GM15510 (cell line): Measurements from ENCODE around the gene PRLHR.

Source experiments
- POLR2A ChIP-seq: IDR thresholded peaks from 3 replicates; pipeline ENCODE4 v1.6.1; 2011; ENCODE audit warnings: borderline replicate concordance; ENCODE audit not compliant: insufficient read length; ENCODE audit errors: extremely low read depth

Gene PRLHR

DNA sequence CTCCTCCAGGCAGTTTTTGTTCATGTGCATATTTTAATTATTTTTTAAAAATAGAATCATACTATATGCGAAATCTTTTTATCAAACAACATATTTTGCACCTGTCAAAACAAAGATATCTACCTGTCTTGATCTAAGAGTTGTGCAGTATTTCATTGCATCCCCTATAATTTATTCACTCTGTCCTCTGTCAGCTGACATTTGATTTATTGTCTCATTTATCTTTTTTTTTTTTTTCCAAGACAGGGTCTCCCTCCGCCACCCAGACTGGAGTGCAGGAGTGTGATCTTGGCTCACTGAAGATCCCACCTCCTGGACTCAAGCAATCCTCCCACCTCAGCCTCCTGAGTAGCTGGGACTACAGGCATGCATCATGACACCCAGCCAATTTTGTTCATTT, 49.0 kb downstream of the PRLHR start:
- TF ChIP-seq POLR2A: no peak

DNA sequence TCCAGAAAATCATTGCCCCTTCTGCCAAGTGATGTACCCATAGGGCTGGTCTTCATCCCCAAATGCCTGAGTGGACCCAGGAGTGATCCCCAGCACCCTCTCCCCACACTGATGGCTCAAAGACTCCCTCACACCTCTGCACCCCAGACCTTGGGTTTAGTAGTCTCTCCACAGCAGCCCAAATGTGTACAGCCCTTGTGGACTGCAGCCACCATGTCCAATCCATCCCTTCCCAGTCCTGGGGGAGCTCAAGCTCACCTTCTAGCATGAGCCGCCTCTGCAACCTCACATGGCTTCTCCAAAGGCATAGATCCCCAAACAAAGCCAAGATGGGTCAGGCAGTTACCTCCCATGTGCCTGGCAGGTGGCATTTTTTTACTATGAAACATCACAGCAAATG, 50.1 kb downstream of the PRLHR start:
- TF ChIP-seq POLR2A: no peak

DNA sequence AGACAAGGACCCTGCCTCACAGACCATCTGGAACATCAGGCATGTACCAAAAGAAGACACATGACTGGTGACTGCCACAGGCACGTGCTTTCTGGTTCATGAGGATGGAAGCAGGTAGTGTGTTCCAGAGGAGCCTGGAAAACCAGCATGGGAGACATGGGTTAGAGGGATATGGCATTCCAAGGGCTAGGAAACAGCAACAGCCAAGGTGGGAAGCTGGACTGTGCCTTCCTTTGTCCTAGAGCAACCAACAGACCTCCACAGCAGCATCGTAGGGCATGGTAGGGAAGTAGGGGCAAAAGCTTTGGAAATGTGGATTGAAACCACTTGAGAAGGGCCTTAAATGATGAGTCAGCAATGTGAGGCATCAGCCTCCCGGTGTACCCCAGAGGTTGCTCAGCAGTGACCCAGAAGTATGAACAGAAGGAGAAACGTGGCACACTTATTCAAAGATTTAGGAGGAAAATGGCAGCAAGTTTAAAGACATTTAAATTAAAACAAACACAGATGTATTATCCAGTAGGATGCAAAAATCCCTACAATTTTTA, 51.0 kb downstream of the PRLHR start:
- no peak for TF ChIP-seq POLR2A

DNA sequence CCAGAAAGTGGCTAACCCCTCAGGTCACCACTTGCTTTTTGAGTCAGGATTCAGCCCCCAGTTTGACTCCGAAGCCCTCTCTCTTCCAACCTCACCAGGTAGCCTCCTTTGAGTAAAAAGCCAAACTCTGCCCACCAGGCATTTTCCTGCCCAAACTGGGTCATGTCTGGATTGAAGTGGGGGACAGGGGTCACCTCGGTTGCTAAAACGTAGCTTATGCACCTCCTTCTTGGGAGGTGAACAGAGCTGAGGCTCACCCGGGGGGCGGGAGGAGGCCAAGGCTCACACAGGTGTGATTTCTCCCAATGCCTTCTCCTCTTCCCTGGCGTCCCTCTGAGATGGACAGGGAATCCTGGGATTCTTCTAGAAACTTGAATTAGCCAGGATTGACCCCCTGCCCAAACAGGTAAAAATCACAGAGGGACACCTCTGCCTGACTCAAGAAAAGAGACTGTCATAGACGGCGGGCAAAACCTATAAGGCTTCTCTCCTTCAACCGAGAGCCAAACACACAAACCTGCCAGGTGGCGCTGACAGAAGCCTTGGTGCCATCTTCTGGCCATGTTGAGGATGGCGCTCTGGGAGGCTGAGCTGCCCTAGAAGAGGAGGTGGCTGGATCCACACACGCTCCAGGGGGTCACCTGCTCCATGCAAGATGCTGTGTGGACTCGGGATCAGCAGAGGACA, 51.6 kb downstream of the PRLHR start:
- no peak for TF ChIP-seq POLR2A

DNA sequence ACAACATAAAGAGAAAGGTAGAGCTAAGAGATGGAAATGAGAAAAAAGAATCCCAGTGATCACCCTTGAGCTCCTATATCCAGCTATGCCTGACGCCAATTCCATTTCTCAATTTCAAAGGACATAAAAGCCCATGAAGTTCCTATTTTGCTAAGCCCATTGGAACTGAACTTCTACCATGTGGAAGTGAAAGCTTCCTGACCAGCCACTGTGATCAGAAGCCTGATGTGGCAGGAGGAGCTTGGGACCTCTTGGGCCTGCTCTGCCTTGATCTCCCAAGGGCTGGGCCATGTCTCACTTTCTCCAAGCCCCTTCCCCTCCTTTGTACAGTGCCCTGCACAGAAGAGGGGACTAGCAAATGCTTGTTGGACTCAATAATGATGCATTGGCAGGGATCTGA, 52.7 kb downstream of the PRLHR start:
- no peak for TF ChIP-seq POLR2A

DNA sequence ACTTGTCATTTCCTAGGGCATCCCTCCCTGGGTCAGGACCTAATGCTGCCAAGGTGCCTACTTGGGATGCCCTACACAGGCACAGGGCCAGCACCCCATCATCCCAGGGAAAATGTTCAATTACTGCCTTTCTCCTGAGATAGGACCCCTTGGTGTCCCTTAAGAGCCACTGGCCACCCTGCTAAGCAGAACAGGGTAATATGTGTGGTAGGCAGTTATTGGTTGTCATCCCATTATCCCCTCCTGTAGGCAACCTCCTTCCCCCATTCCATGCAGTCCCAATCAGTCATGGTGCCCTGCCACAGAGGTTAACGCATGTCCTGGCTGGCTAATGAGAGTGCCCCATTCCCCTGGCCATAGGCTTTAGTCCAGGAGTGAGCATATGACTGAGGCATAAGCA, 53.2 kb downstream of the PRLHR start:
- TF ChIP-seq POLR2A: no peak

DNA sequence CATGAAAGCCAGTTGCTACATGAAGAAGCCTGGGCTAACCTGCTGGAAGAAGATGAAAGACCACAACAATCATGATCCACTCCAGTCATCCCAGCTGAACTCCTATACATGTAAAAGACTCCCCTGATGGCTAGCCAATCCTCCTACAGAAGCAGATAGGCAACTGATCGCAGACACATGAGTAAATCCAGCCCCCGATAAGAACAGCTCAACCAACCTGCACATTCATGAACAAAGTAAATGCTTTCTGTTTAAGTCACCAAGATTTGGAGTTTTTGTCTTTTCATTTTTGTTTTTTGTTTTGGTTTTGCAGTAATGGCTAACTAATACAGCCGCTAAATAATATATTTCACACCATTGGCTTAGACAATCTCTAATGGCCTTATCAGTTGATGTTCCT, 53.7 kb downstream of the PRLHR start:
- TF ChIP-seq POLR2A: no peak
